PC-9 (cell line): ENCODE measurements around the gene C9orf78. TPM values are rescaled to one million over a fixed set of nuclear protein-coding genes. Genes with fewer than 3 reads are reported as not detected.

Experiments
- Bru-seq: library from RNA; stranded (reverse); fragments of 400-500 nt; gene quantifications from one replicate; lab custom pipeline; 2021; lab: Mats Ljungman, UMichigan
- BruChase-seq, 2 experiments: library from RNA; stranded (reverse); fragments of 400-500 nt; gene quantifications; one replicate each; lab custom pipeline; 2021; lab: Mats Ljungman, UMichigan
- BruUV-seq: library from RNA; stranded (reverse); fragments of 400-500 nt; replicated peaks from 2 replicates; lab custom pipeline; 2021; lab: Mats Ljungman, UMichigan
- CTCF ChIA-PET: fragments of 300-600 bp; sonication (Branson Sonifier 250); formaldehyde crosslinking; loops from one replicate; lab custom pipeline; 2022; ENCODE audit warnings: antibody characterized with exemption; lab: Charles Lee
- POLR2A ChIA-PET: fragments of 300-600 bp; sonication (Branson Sonifier 250); formaldehyde crosslinking; loops from one replicate; lab custom pipeline; 2022; ENCODE audit warnings: antibody characterized with exemption; ENCODE audit not compliant: unreplicated experiment; lab: Charles Lee
- DNase-seq, 2 experiments: peaks; one replicate each; pipeline versions ENCODE4 v3.0.0 to v3.0.0-alpha.2; 2015 to 2022; ENCODE audit warnings: mixed read lengths in 1 of 2
- H2AFZ ChIP-seq: fragments of 200-600 bp; sonication (generic); 2 replicates; pipeline ENCODE4 v1.8.1; 2017; ENCODE audit warnings: antibody characterized with exemption
- H3F3A ChIP-seq: fragments of 200-600 bp; sonication (generic); 2 replicates; pipeline ENCODE4 v1.8.1; 2017; ENCODE audit warnings: antibody characterized with exemption, mild to moderate bottlenecking, low read depth; ENCODE audit not compliant: insufficient read depth
- H3K27ac ChIP-seq: fragments of 200-600 bp; sonication (generic); 2 replicates; pipeline ENCODE4 v1.6.1; 2016; ENCODE audit warnings: mixed run types
- H3K27me3 ChIP-seq: fragments of 200-600 bp; sonication (generic); 2 replicates; pipeline ENCODE4 v1.6.1; 2016; ENCODE audit warnings: low read depth, mixed run types; ENCODE audit not compliant: insufficient read depth
- H3K36me3 ChIP-seq: fragments of 200-600 bp; sonication (generic); 2 replicates; pipeline ENCODE4 v1.6.1; 2016; ENCODE audit warnings: low read depth, mixed run types
- H3K4me1 ChIP-seq: fragments of 200-600 bp; sonication (generic); replicated peaks from 2 replicates; pipeline ENCODE4 v1.6.1; 2016; ENCODE audit warnings: mixed run types; ENCODE audit not compliant: insufficient read depth
- H3K4me2 ChIP-seq: fragments of 200-600 bp; sonication (generic); 2 replicates; pipeline ENCODE4 v1.6.1; 2017; ENCODE audit warnings: mixed run types
- H3K4me3 ChIP-seq: fragments of 200-600 bp; sonication (generic); 2 replicates; pipeline ENCODE4 v1.6.1; 2016; ENCODE audit warnings: mixed run types
- H3K79me2 ChIP-seq: fragments of 200-600 bp; sonication (generic); 2 replicates; pipeline ENCODE4 v1.6.1; 2017; ENCODE audit warnings: low read depth, mixed run types
- H3K9me2 ChIP-seq: fragments of 200-600 bp; sonication (generic); 2 replicates; pipeline ENCODE4 v1.8.1; 2017; ENCODE audit warnings: mild to moderate bottlenecking; ENCODE audit not compliant: insufficient read depth
- H3K9me3 ChIP-seq: fragments of 200-600 bp; sonication (generic); 2 replicates; pipeline ENCODE4 v1.8.1; 2016; ENCODE audit warnings: low read depth; ENCODE audit not compliant: insufficient read depth
- H4K20me1 ChIP-seq: fragments of 200-600 bp; sonication (generic); 2 replicates; pipeline ENCODE4 v1.8.1; 2017; ENCODE audit not compliant: insufficient read depth
- CTCF ChIP-seq: fragments of 200-600 bp; sonication (generic); conservative IDR thresholded peaks from 2 replicates; pipeline ENCODE4 v1.6.1; 2017; ENCODE audit warnings: mixed run types, antibody characterized with exemption, mild to moderate bottlenecking, moderate library complexity
- EZH2 ChIP-seq: fragments of 200-600 bp; sonication (generic); IDR thresholded peaks from 2 replicates; pipeline ENCODE4 v1.8.0; 2017; ENCODE audit warnings: antibody characterized with exemption, low read depth
- intact Hi-C: fragments of 100-400 bp; cut with micrococcal nuclease; formaldehyde crosslinking; loops from one replicate; pipeline ENCODE4 v1.10.0; 2022; ENCODE audit not compliant: unreplicated experiment
- long read RNA-seq: library from polyadenylated mRNA; stranded (forward); transcript quantifications from one replicate; pipeline ENCODE4 v2.0.0, GENCODE V29; 2022
- total RNA-seq: library from RNA; stranded (reverse); gene quantifications from 2 replicates; pipeline ENCODE4 v1.2.3, GENCODE V29; 2021

Gene C9orf78
- total RNA-seq: 39.2 and 51.7 TPM in 2 replicates
- percentile 80 among the genes with signal in this experiment for Bru-seq, nascent RNA
- BruChase-seq, experiment 1, labeled RNA remaining after a 2-hour chase: percentile 87 among the genes with signal in this experiment
- BruChase-seq, experiment 2, labeled RNA remaining after a 6-hour chase: percentile 94 among the genes with signal in this experiment
- long read RNA-seq, transcript C9orf78-201 (9 exons, 1,795 nt): major isoform, 204 of 226 reads
- long read RNA-seq, partial matches to known transcripts: 12 of 226 reads
- long read RNA-seq, other reads (novel, unspliced or antisense): 10 of 226 reads

- Histone ChIP-seq H3K9me2 (no peaks in the 10 kb centered on the region), H3K27ac (no peak within 1 kb of the TSS), H3K79me2 (peaks cover 32% of the 10 kb centered on the region), H3K36me3 (peaks cover 13% of the 10 kb centered on the region), H2AFZ (peak within 1 kb of the TSS; percentile 90), H3K4me1 (peaks cover 15% of the 10 kb centered on the region), H3K9me3 (no peaks in the 10 kb centered on the region), H3K27me3 (no peaks in the 10 kb centered on the region), H3F3A (no peaks in the 10 kb centered on the region; the same call in 1 of the 2 replicates), H4K20me1 (no peaks in the 10 kb centered on the region), H3K4me3 (peak within 1 kb of the TSS; percentile 78), H3K4me2 (peak within 1 kb of the TSS; percentile 98)
- no TSS peak for BruUV-seq
- peak; percentile 84 to 98 for DNase-seq
- intact Hi-C loops: loop anchor here (1.0 to 5.0 kb wide), 3 partner anchors 11 to 262 kb away; partner anchors contain the start of gene TOR1A
- POLR2A ChIA-PET: no interaction called here
- CTCF ChIA-PET: no interaction called here
- TF ChIP-seq CTCF (no peak), EZH2 (no peak)
These were observed at the start of gene C9orf78, which contains the start of gene USP20 for GRCh38 chr9:129835128-129835859. Gene C9orf78, minus strand, starts transcription at chr9:129835275. Its CDS starts 54 bp downstream, at chr9:129835221. Gene USP20, plus strand, starts transcription at chr9:129835458. Its CDS starts 17,098 bp downstream, at chr9:129852556.

- intact Hi-C loops: loop anchor here (1.0 to 10.0 kb wide), 8 partner anchors 49 to 800 kb away; partner anchors contain the start of genes C9orf78, GPR107 and USP20
- Histone ChIP-seq H3K4me2 (peak overlapping the region; percentile 79), H3K79me2 (no peaks in the 10 kb centered on the region), H2AFZ (no peak overlapping the region), H3K36me3 (no peaks in the 10 kb centered on the region), H3K27ac (no peak overlapping the region), H3K4me1 (peaks cover 36% of the 10 kb centered on the region), H3K27me3 (no peaks in the 10 kb centered on the region), H3K9me3 (no peaks in the 10 kb centered on the region), H3K4me3 (peak overlapping the region; percentile 48; the same call in 1 of the 2 replicates), H3F3A (peaks cover 20% of the 10 kb centered on the region; the same call in 1 of the 2 replicates), H3K9me2 (no peaks in the 10 kb centered on the region), H4K20me1 (no peaks in the 10 kb centered on the region)
- ChIA-PET CTCF (interaction anchor here (0.5 to 0.6 kb wide), 2 partner anchors 8 to 243 kb away, joined by 3 read pairs; no protein-coding TSS in a partner anchor), POLR2A (no interaction called here)
- peak; percentile 78 to 92 for DNase-seq
- BruUV-seq: no TSS peak
- TF ChIP-seq CTCF: no peak
- no peak for TF ChIP-seq EZH2
These were observed 49.3 kb upstream of the C9orf78 start for GRCh38 chr9:129884220-129885017.
